Activated CD8-positive, alpha-beta memory T cell treated with anti-CD3 and anti-CD28 coated beads for 48 hours (primary cell): Measurements from ENCODE around the gene DNAJB1.
"Not testable (repeated sequence)": the region's sequence is repeated elsewhere in the genome, so short reads cannot be mapped to it uniquely, and the experiment has no call there.

Experiments used
- DNase-seq, 3 experiments: peaks; one replicate each; pipeline ENCODE4 v3.0.0-alpha.2; 2020; ENCODE audit warnings: low read depth in 2 of 3, low spot score in 2 of 3

DNAJB1 gene

DNA sequence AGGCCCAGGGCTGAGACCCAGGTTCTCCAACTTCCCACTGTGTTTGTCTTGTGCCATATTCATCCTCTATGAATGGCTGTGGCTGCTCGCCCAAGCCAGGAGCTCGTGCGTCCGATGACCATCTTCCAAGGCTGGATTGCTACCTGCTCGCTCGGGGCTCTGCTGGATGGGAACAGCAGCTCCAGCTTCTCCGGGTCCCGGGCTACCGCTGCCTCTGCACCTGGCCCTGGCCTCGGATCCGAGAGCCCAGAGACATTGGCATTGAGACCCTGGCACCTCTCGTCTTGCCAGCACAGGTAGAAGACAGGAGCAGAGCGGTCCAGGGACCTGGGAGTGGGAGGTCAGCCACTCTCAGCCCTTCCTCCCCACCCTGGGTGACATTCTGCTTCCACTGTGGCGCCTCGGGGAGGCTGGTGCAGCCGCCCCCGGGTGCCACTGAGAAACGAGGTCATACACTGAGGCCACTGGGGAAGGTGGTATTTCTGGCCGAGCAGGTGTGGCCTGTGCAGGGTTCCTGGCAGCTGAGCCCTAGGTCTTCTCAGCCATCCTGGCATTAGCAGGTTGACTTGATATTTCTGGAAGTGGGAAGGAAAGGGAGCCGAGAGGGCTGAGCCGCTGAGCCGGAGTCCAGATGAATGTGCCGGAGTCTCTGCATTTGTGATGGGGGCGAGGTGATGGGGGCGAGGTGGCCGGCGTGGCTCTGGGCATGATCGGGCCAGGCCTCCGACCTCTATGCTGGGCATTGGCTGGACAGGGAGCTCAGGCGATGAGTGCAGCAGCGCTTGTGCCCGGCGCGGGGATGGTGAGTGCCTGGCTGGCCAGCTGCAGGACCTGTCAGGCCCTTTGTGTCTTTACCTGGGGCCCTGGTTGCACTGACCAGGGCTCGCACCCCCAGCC lies 35.1 kb upstream of the DNAJB1 start:
- DNase-seq, result no peak

DNA sequence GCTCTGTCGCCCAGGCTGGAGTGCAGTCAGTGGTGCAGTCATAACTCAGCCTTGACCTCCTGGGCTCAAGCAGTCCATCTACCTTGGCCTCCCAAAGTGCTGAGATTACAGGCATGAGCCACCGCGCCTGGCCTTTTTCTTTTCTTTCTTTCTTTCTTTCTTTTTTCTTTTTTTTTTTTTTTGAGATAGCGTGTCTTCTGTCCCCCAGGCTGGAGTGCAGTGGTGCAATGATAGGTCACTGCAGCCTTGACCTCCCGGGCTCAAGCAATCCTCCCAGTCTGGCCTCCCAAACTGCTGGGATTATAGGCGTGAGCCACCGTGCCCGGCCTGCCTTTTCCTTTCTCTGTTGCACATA lies 33.8 kb upstream of the DNAJB1 start:
- not testable (repeated sequence) for DNase-seq

DNA sequence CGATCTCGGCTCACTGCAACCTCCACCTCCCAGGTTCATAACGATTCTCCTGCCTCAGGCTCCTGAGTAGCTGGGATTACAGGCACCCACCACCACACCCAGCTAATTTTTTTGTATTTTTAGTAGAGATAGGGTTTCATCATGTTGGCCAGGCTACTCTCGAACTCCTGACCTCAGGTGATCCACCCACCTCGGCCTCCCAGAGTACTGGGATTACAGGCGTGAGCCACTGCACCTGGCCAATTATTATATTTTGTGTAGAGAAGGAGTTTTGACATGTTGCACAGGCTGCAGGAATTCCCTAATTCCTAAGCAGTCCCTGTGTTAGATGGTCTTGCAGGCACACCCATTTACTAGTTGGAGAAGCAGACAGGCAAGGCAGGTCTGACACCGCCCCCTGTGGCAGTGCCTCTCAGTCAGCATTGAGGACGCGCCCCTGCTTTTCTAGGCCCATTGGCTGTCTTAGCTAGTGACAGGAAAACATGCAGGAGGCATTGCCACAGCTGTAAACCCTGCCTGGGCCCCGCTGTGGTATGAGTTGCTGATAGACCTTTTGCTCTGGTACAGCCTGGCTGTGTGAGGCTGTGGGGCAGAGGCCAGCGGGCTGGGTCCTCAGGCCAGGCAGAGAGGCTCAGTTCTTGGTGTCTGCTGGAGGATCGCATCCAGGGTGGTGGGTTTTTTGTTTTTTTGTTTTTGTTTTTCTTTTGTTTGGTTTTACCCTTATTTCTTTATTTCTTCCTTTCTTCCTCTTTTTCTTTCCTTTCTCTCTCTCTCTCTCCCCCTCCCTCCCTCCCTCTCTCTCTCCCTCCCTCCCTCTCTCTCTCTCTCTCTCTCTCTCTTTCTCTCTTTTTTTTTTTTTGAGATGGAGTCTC lies 33.2 kb upstream of the DNAJB1 start:
- DNase-seq, result peak in 2 of 3 experiments; percentile 19 to 33

DNA sequence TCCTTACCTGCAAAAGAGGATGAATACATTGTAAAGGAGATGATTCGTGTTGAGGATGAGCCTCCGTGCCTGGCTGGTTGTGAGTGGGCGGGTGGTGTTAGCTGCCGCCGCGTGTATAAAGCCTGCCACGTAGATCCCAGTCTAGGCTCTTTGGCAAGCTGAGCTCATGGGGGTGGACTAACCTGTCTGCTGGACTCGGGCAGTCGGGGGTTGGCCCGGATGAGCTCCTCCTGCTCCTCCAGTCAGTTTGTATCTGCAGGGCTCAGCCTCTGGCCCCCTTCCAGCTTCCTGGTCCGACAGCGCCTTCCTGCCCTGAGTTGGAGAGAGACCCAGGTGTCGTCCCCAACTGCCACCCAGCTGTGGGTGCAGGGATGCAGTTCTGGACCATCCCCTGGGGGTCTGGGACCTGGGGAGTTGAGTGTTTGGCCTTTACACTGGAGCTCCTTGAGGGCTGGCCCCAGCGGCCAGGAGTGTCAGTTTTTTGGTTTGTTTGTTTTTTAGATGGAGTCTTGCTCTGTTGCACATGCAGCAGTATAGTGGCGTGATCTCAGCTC lies 32.1 kb upstream of the DNAJB1 start:
- no peak for DNase-seq

DNA sequence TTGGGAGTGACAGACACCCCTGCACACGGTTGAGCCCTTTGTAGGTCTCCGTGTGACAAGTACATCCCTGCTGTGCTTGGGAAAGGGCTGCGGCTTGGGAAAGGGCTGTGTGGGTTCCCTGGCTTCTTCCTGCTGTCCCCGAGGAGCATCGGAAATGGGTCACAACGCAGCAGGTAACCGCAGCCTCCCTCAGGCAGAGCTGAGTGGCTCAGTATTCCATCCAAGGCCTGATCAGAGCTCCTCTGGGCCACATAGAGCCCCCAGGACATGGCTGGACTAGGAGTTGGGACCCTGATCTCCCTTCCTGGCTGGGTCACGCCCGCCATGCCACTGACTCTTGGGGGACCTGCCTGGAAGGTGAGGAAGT lies 27.5 kb upstream of the DNAJB1 start:
- no peak for DNase-seq

DNA sequence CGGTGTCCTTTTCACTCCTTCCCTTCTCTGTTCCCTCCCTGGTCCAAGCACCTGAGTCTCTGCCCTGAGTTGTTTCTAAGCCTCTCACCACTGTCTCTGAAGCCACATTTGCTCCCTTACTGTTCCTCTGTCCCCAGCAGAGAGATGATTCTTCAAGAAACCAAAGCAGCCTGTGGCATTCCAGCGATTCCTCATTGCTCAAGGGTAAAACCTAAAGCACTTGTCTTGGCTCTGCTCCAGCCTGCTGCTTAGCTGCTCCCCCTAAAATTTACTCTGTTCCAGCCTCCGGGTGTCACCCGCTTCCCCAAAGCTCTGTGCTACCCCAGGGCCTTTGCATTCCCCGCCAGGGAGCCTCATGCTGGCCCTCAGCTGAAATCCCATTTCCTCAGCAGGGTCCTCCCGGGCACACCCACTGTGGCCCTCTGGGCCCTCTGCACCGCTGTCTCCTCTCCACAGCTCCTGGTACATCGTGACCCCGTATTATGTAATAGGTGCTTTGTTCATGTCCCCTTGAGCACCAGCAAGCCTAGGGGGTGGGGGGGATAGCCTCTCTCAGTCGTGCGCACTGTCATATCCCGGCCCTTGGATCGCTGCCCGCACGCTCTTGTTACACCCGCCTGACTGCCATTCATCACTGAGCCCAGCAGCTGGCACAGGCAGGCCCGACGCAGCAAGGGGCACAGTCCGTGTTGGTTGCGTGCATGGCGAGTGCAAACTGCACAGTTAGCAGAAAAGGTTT lies 26.9 kb upstream of the DNAJB1 start:
- DNase-seq, result no peak

DNA sequence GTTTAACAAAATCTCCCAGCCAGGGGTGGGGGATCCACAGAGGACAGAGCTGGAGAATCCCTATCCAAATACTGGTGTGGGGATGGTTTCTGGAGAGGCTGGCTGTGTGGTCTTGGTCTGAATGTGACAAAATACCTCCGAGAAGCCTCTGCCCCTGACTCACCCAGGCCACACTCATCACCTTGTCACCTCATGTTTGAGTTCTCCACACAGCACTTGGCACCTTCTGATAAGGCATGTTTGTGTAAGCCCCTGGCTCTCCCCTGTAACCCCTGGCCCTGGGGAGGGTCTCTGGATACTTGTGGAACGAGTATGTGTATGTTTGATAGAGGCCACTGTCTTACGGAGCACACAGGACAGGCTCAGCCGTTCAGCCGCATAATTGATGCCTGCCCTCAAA lies 25.9 kb upstream of the DNAJB1 start:
- DNase-seq, result no peak

DNA sequence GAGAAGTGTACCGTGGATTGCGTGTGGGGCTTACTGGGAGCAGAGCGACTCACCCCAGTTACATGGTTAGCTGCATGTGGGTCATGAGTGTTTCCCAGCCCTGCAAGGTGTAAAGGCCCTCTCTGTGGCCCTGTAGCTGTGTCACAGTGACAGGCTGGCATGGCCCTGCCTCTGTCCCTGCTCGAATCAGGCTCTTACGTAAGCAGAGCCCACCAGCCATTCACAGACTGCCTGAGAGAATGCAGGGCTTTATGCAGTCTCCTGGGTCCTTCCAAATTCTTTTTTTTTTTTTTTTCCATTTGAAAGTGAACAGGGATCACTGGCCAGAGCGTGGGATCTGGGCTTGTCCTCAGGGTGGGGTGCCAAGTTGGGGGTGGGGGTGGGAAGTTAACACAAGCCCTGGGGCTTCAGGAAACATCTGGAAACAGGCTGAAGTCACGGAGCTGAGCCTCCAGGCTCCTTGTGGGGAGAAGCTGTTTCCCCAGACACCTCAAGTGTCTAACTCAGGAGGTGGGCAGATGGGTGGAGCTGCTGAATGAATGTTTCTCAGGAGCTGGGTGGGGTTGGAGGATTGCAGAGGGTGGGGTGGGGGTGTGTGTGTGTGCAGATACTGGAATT lies 24.6 kb upstream of the DNAJB1 start:
- DNase-seq, result no peak

DNA sequence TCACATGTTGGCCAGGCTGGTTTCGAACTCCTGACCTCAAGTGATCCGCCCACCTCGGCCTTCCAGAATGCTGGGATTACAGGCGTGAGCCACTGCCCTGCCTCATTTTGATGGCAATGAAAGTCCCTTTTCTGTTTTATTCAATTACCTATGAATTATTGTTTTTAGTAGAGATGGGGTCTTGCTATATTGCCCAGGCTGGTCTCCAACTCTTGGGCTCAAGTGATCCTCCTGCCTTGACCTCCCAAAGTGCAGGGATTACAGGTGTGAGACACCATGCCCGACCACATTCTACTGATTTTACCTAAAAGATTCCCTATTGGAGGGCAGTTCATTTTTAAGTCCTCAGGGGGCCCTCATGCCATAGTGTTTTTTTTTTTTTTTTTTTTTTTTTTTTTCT lies 23.8 kb upstream of the DNAJB1 start:
- DNase-seq, result not testable (repeated sequence)

DNA sequence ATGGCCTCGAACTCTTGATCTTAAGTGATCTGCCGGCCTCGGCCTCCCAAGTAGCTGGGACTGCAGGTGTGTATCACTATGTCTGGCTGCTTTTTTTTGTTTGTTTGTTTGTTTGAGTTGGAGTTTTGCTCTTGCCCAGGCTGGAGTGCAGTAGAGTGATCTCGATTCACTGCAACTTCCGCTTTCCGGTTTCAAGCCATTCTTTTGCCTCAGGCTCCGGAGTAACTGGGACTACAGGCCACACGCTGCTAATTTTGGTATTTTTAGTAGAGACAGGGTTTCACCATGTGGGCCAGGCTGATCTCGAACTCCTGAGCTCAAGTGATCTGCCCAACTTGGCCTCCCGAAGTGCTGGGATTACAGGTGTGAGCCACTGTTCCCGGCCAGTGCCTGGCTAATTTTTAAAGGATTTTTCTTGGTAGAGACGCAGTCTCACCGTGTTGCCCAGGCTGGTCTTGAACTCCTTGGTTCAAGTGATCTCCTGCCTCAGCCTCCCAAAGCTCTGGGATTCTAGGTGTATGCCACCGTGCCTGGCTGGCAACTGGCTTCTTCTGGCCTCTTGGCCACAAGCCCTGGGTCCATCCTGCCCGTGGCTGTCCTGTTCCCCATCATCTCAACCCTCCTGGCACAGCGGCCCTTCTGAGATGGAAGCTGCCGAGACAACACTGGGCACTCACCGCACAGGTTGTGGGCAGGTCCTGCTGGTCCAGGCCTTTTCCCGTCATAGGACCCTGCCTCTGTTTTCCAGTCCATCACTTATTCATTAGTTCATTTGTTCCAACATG lies 22.7 kb upstream of the DNAJB1 start:
- DNase-seq, result no peak

DNA sequence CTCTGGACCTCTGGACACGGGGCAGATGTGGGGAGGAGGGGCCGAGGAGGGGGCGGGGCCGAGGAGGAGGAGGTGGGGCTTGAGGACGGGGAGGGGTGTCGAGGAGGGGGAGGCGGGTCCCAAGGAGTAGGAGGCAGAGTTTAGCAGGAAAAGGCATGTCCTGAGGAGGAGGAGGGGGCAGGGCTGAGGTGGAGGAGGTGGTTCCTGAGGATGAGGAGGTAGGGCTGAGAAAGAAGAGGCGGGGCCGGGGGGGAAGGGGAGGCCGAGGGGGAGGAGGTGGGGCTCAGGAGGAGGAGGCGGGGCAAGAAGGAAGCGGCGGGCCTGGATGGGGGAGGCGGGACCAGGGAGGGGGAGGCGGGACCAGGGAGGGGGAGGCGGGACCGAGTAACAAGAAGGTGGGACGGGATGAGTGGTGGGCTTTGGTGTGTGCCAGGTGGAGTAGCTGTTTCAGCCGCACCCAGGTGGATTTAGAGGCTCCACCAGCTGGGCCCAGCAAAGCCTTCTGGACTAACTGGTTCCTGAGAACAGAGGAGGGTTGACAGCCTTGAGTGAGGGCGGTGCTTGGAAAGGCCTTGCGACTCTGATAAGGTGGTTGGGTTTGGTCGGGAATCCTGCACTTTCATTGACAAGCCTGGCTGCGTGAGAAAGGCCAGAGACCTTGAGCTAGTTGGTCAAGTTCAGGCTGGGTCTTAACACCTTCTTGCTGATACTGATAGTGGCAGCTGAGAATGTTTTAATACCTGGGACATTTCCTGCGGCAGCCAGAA lies 18.9 kb upstream of the DNAJB1 start:
- DNase-seq, result no peak

DNA sequence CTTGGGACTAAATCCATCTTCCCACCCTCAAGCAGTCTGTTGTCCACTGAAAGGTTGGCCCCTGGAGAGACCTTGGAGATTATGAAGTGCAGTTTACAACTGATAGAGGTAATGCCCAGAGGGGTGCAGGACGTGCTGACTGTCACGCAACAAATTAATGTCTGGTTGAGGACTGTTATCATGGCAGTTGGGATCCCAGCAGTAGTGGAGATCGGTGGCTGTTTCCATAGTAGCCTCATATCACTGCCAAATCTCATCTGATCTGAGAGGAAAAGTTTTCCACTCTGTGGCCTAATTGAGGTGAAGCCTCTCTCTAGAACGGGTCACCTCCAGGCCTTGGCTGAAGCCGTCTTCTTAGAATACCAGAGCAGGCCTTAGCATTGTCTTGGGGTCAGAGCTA lies 15.3 kb upstream of the DNAJB1 start:
- no peak for DNase-seq

DNA sequence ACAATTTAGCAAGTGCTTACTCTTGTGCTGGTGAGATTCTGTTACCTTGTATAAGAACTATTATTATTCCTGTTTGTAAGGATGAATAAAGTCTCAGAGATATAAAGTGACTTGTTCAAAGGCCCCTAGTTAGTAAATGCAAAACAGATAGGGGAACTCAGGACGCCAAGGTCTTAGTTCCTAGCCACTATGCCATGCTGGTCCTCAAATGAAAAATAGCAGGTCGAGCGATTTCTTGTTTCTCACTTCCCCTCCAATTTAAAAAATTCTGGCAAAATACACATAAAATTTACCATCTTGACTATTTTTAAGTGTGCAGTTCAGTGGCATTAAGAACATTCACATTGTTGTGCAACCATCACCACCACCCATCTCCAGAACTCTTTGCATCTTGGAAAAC lies 12.3 kb upstream of the DNAJB1 start:
- DNase-seq, result no peak

DNA sequence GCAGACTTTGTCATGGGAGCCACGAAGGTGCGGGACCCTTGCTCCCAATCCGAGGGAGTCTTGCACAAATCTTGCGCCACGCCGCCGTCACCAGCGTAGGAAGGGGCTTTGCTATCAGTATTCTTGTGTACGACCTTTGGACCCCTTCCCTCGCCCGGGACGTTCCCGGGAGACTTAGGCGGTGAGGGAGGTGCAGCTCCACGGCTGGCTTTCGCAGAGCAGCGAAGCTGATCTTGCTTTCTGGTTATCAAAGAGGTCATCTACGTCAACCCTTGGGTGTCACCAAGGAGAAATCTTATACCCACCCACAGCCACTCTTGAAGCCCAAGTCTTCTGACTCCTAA lies 11.8 kb upstream of the DNAJB1 start:
- no peak for DNase-seq

DNA sequence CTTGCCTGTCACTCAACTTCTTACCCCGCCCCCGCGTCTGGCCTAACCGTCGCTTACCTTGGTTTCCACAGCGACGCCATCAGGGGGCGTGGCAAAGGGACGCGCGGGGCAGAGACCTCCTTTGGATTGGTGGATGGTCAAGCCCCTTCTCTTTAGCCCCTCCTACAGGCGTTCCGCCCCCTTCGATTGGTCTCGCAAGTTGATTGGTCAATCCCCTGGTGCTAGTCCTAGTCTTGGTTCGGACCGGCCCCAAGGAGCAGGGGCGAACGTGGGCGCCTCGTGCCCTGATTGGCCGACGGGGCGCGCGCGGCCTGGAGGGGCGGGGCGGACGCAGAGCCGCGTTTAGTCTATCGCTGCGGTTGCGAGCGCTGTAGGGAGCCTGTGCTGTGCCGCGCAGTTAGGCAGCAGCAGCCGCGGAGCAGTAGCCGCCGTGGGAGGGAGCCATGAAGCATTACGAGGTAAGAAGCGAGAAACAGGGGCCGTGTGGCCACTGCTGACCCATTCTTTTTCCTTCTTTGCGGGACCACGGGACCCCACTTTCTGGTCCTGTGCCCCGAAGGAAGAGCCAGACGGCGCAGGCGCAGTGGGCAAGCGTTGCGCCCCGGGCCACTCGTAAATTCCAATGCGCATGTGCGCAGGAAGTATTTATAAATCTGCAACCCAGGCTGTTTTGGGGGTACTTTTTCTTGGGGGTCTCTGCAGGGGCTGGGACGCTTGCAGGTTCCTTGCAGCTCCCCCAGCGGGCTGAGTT lies 11.2 kb upstream of the DNAJB1 start, which contains the start of gene TECR:
Gene TECR, plus strand, starts transcription at position 341 of the 751 bp plus-strand sequence. Its CDS starts 103 bp downstream, at position 444.
- DNase-seq, result peak; percentile 99 to 100 (median 100)

DNA sequence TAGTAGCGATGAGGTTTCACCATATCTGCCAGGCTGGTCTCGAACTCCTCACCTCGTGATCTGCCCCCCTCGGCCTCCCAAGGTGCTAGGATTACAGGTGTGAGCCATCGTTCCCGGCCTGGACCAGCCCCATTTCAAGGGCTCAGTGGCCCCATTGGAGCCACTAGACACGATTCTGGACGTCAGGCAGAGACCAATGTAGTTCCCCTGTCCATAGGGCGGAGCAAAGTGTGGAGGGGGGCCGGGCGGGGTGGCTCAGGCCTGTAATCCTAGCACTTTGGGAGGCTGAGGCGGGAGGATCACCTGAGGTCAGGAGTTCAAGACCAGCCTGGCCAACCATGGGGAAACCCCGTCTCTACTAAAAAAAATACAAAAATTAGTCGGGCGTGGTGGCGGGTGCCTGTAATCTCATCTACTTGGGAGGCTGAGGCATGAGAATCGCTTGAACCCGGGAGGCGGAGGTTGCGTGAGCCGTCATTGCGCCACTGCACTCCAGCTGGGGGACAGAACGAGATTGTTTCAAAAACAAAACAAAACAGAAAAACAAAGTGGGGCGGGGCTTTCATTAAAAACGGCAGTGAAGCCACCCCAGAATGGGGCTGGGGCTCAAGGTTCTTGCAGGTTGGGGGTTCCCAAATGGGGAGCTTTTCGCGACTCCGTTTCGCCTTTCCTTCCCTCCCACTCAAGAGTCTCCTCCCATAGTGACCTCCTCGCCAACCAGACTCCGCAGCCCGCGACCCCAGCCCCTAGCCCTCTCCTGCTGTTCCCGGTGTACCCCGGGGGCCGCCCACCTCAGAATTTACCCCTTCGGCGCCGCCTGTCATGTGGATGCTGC lies 10.4 kb upstream of the DNAJB1 start:
- no peak for DNase-seq

DNA sequence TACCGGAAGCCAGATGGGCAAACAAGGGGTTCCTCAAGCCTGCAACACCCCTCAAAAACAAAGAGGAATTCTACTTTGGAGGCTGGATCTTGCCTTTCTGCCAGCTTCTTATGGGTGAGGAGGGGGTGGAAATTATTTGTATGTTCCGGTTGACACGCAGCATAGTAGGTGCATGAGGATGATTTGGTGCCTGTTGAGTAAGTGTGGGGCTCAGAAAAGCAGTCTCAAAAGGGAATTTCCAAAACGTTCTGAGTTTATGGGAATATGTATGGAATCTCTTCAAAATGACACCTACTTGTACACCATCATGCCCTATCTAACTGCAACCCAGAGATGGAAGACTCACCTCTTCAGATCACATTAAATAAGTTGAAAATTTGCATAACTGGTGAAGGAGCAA lies 8.2 kb upstream of the DNAJB1 start:
- no peak for DNase-seq

DNA sequence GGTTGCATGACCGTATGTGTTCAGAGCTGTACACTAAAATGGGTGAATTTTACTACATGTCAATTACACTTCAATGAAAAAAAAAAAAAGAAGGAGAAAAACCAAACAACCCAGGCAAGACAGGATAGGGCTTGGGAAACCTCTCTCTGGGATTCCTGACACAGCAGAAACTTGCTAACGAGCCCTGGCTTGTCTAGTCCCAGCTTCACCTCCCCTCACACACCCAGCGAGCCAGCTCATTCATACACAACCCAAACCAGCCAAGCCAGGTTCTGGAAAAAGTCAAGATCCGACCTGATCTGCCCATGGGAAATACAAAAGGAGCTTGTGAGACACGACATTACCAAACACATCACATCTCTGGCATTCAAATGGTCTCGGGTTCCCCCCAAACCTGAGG lies 7.5 kb upstream of the DNAJB1 start:
- no peak for DNase-seq
